K562 (cell line): ENCODE data around the gene SAP130. TPM values are rescaled to one million over a fixed set of nuclear protein-coding genes. Genes with fewer than 3 reads are reported as not detected.

ENCODE experiments used
- ATAC-seq: fragments of 200-7000 bp; cut with Tn5 transposase; 3 replicates; pipeline ENCODE4 v1.9.1; 2020; ENCODE audit warnings: moderate library complexity
- BruUV-seq: library from RNA; stranded (reverse); fragments of 400-500 nt; replicated peaks from 2 replicates; lab custom pipeline; 2021; lab: Mats Ljungman, UMichigan
- CTCF ChIA-PET: fragments of 300-600 bp; formaldehyde crosslinking; extraction: SDS; loops from one replicate; lab custom pipeline; 2021; ENCODE audit warnings: low intra/inter-chr PET ratio; lab: Yijun Ruan, JAX
- POLR2A ChIA-PET: fragments of 300-600, 350-650 bp; sonication (Branson Sonifier 250); formaldehyde crosslinking; extraction: SDS; loops from one replicate; lab custom pipeline; 2021; ENCODE audit warnings: antibody characterized with exemption, inconsistent platforms; lab: Yijun Ruan, JAX
- DNase-seq, 4 experiments: peaks; one replicate each; pipeline versions ENCODE4 v3.0.0 to v3.0.0-alpha.2; 2011 to 2018; ENCODE audit warnings: low spot score in 3 of 4, mixed read lengths in 3 of 4; ENCODE audit errors: extremely low read depth in 1 of 4
- FAIRE-seq: peaks from 2 replicates; lab custom pipeline; 2011; peaks lifted over from hg19 to GRCh38; lab: Jason Lieb, UNC
- H2AFZ ChIP-seq: 2 replicates; pipeline ENCODE4 v1.6.0; 2011; ENCODE audit warnings: low read depth, low read length, control low read depth, inconsistent platforms
- H3K27ac ChIP-seq: fragments of 200-600 bp; 3 replicates; pipeline ENCODE4 v1.8.0; 2011; ENCODE audit warnings: low read depth, mild to moderate bottlenecking, control low read depth, inconsistent platforms, low read length, moderate library complexity, mixed read lengths; ENCODE audit errors: extremely low read depth
- H3K27me3 ChIP-seq, 2 experiments: fragments of 300-600 bp in 1 of 2; 2 replicates in 1 of 2; 3 replicates in 1 of 2; pipeline versions ENCODE4 v1.6.0 to v1.8.0; 2011; ENCODE audit warnings: inconsistent platforms in 2 of 2, low read length in 2 of 2, mild to moderate bottlenecking in 1 of 2, mixed read lengths in 1 of 2, moderate library complexity in 1 of 2; ENCODE audit not compliant: control insufficient read depth in 2 of 2, insufficient read depth in 2 of 2
- H3K36me3 ChIP-seq: fragments of 300-600 bp; 3 replicates; pipeline ENCODE4 v1.8.0; 2011; ENCODE audit warnings: mild to moderate bottlenecking, low read length, inconsistent platforms; ENCODE audit not compliant: control insufficient read depth, insufficient read depth
- H3K4me1 ChIP-seq, 2 experiments: fragments of 200-600 bp in 1 of 2; replicated peaks in 1 of 2; 2 replicates in 1 of 2; 3 replicates in 1 of 2; pipeline versions ENCODE4 v1.5.1 to v1.8.0; 2011; ENCODE audit warnings: inconsistent platforms in 2 of 2, low read length in 2 of 2, mild to moderate bottlenecking in 1 of 2, mixed read lengths in 1 of 2, moderate library complexity in 1 of 2; ENCODE audit not compliant: control insufficient read depth in 2 of 2, insufficient read depth in 2 of 2
- H3K4me2 ChIP-seq: 2 replicates; pipeline ENCODE4 v1.6.1; 2011; ENCODE audit warnings: low read length, control low read depth, inconsistent platforms, mixed read lengths; ENCODE audit not compliant: insufficient read depth
- H3K4me3 ChIP-seq: fragments of 200-600 bp; sonication (generic), shearing (Covaris generic); 2 replicates; pipeline ENCODE4 v1.5.1; 2016; ENCODE audit warnings: control low read depth, inconsistent platforms
- H3K79me2 ChIP-seq: fragments of 200-600 bp; 3 replicates; pipeline ENCODE4 v1.8.0; 2011; ENCODE audit warnings: low read length, inconsistent platforms; ENCODE audit not compliant: control insufficient read depth, insufficient read depth
- H3K9ac ChIP-seq, 2 experiments: 2 replicates each; pipeline versions ENCODE4 v1.6.0 to v1.6.1; 2011; ENCODE audit warnings: low read depth in 2 of 2, low read length in 2 of 2, control low read depth in 1 of 2, inconsistent platforms in 1 of 2, mild to moderate bottlenecking in 1 of 2, mixed read lengths in 1 of 2; ENCODE audit not compliant: insufficient read depth in 1 of 2
- H3K9me1 ChIP-seq: one replicate; pipeline ENCODE4 v1.6.0; 2011; ENCODE audit warnings: inconsistent platforms, mild to moderate bottlenecking, low read length, moderate library complexity; ENCODE audit not compliant: control insufficient read depth, insufficient read depth
- H3K9me3 ChIP-seq: replicated peaks from 2 replicates; pipeline ENCODE4 v1.5.1; 2011; ENCODE audit warnings: low read depth, low read length, inconsistent platforms; ENCODE audit not compliant: control insufficient read depth, insufficient read depth
- H4K20me1 ChIP-seq: replicated peaks from 2 replicates; pipeline ENCODE4 v1.6.1; 2011; ENCODE audit warnings: low read length, inconsistent platforms, mixed read lengths; ENCODE audit not compliant: control insufficient read depth, insufficient read depth
- CTCF ChIP-seq, 3 experiments: IDR thresholded peaks in 2 of 3; conservative IDR thresholded peaks in 1 of 3; 2 replicates each; pipeline ENCODE4 v1.5.1; 2011 to 2012; ENCODE audit warnings: low read length in 3 of 3, mild to moderate bottlenecking in 3 of 3, control low read depth in 2 of 3, improper control_type of control experiment in 1 of 3, inconsistent platforms in 1 of 3, low read depth in 1 of 3, mixed read lengths in 1 of 3, moderate library complexity in 1 of 3; ENCODE audit not compliant: insufficient read depth in 2 of 3
- GABPA ChIP-seq: fragments of 200-800 bp; sonication (Bioruptor generic); conservative IDR thresholded peaks from 2 replicates; pipeline ENCODE4 v1.6.1; 2016; ENCODE audit warnings: low read depth, missing genetic modification characterization, missing compliant biosample characterization
- HCFC1 ChIP-seq: IDR thresholded peaks from 2 replicates; pipeline ENCODE4 v1.6.1; 2012; ENCODE audit warnings: low read depth, low read length, improper control_type of control experiment
- SNAPC5 ChIP-seq: fragments of 250-450 bp; sonication (Bioruptor Pico); IDR thresholded peaks from 2 replicates; pipeline ENCODE4 v1.8.0; 2021; ENCODE audit warnings: moderate library complexity, mild to moderate bottlenecking, inconsistent platforms
- ZNF384 ChIP-seq: IDR thresholded peaks from 2 replicates; pipeline ENCODE4 v1.6.1; 2012; ENCODE audit warnings: low read depth, low read length, improper control_type of control experiment
- WGBS: fragments of 100-300 bp; shearing (Covaris generic); methylation state at CpG from one replicate; pipeline ENCODE4 v1.1.6; 2016; ENCODE audit warnings: low coverage, mixed read lengths; ENCODE audit not compliant: insufficient coverage; ENCODE audit errors: missing lambda C conversion rate; 5-methylcytosine and 5-hydroxymethylcytosine counted together
- in situ Hi-C: fragments of 300-500 bp; cut with MboI; formaldehyde crosslinking; loops from 4 replicates; pipeline ENCODE4 v1.15.0; 2018; ENCODE audit warnings: inconsistent platforms, mixed read lengths
- intact Hi-C: fragments of 100-400 bp; cut with micrococcal nuclease; formaldehyde crosslinking; loops from 2 replicates; pipeline ENCODE4 v1.14.2; 2022
- polyA plus RNA-seq, 8 experiments: library from polyadenylated mRNA; depleted of rRNA in 4 of 8; stranded (reverse) in 5 of 8; unstranded in 3 of 8; fragments of >200 nt; fragmentation: Nextera tagmentation in 2 of 8; fragmentation: Illumina TruSeq in 1 of 8; extraction: Ambion mirVana in 2 of 8; extraction: Trizol in 1 of 8; gene quantifications; 2 replicates each; pipeline versions ENCODE4 v1.2.1 to v1.2.3, GENCODE V29; 2011 to 2014; ENCODE audit warnings: inconsistent platforms in 1 of 8, missing spikeins in 1 of 8
- small RNA-seq: library from RNA; depleted of rRNA; stranded (forward); fragments of <200 nt; gene quantifications from one replicate; pipeline ENCODE3, GENCODE V24; 2014
- total RNA-seq, 7 experiments: library from RNA; depleted of rRNA in 6 of 7; stranded (reverse); fragments of >200 nt in 6 of 7; fragmentation: Illumina TruSeq in 2 of 7; extraction: Trizol in 2 of 7; gene quantifications; 2 replicates each; pipeline versions ENCODE4 v1.2.1 to v1.2.3, GENCODE V29; 2011 to 2021; ENCODE audit warnings: low replicate concordance in 1 of 7

SAP130 gene
- total and polyA plus RNA-seq, 9 of the 15 experiments (the other 6 are each of a cell fraction or from before 2014, with no cell fraction given): 4.5 to 33.4 (median 7.4) TPM

- TF ChIP-seq SNAPC5 (CRISPR knock-in tag): no peak
- 0 out of 2 replicates have a peak, but pooled peaks have one; percentile 16 for TF ChIP-seq GABPA (tag)
- TF ChIP-seq ZNF384: 0 out of 2 replicates have a peak, but pooled peaks have one; percentile 49
- peak in 1 of 3 experiments; percentile 8; a peak in 1 of 6 replicates for TF ChIP-seq CTCF (IDR thresholded peaks at IDR 0.05 in 2 of 3, conservative IDR thresholded peaks at IDR 0.05 in 1 of 3; ENCODE audit: insufficient read depth in 2 of 3, low read depth in 1 of 3, low read length in 3 of 3)
- peak; percentile 61 for TF ChIP-seq HCFC1
Observed at GRCh38 chr2:127891811-127892210, 136.0 kb downstream of the SAP130 start.

More at GRCh38 chr2:127891811-127892210, 136.0 kb downstream of the SAP130 start:
- intact Hi-C loops (no loop called here), in situ Hi-C loops (no loop called here)
- WGBS: 32% methylated on average over 5 of the region's 5 CpGs
- no peak overlapping the region for H3K9ac ChIP-seq
- no peak overlapping the region for H3K4me2 ChIP-seq
- ChIA-PET POLR2A (interaction anchor here (0.5 kb wide), 1 partner anchor 702 kb away, joined by 3 read pairs; no protein-coding TSS in a partner anchor), CTCF (no interaction called here)
- H3K27me3 ChIP-seq: no peaks in the 10 kb centered on the region
- FAIRE-seq (no peak), ATAC-seq (peak; percentile 54), DNase-seq (no peak)
- H3K36me3 ChIP-seq: no peaks in the 10 kb centered on the region
- no peaks in the 10 kb centered on the region for H4K20me1 ChIP-seq
- no peak overlapping the region for H3K27ac ChIP-seq
- no peaks in the 10 kb centered on the region for H3K9me3 ChIP-seq
- peaks cover 8% of the 10 kb centered on the region for H3K79me2 ChIP-seq
- no TSS peak for BruUV-seq
- no peak overlapping the region for H3K4me3 ChIP-seq
- peaks cover 3 to 5% of the 10 kb centered on the region in 2 experiments; a peak in 2 of 5 replicates for H3K4me1 ChIP-seq
- H3K9me1 ChIP-seq: no peaks in the 10 kb centered on the region
- peak overlapping the region; percentile 48; the same call in 1 of the 2 replicates for H2AFZ ChIP-seq

Small RNA genes lying within 50 kb of the gene (small RNA-seq; reads per million reads assigned to genes)
- gene AC012306.1: not detected
- not detected for gene AC108059.3
- not detected for gene RF00019

Other genes with a start within 250 kb of the SAP130 start
- gene WDR33, start 216.9 kb downstream of the SAP130 start, total RNA-seq (2014; rRNA removed): 24.2 and 29.2 TPM in 2 replicates
- gene WDR33, start 216.9 kb downstream of the SAP130 start, total RNA-seq (2014; rRNA removed; fragmentation: Illumina TruSeq; extraction: Trizol): 39.5 and 46.3 TPM in 2 replicates
- 34.3 and 36.9 TPM in 2 replicates for gene WDR33, start 216.9 kb downstream of the SAP130 start, total RNA-seq (2015; rRNA removed; fragmentation: Illumina TruSeq; extraction: Trizol)
- 57.4 and 57.8 TPM in 2 replicates for gene WDR33, start 216.9 kb downstream of the SAP130 start, total RNA-seq (2021)
- 53.6 and 56.8 TPM in 2 replicates for gene WDR33, start 216.9 kb downstream of the SAP130 start, polyA plus RNA-seq (2011; rRNA removed)
- gene WDR33, start 216.9 kb downstream of the SAP130 start, polyA plus RNA-seq (2014; fragmentation: Illumina TruSeq; extraction: Trizol): 31.1 and 36.2 TPM in 2 replicates
- 10 to 100 TPM; 38.4 to 43.5 TPM for gene WDR33, start 216.9 kb downstream of the SAP130 start, polyA plus RNA-seq (2014; fragmentation: Nextera tagmentation; extraction: Ambion mirVana)
- gene WDR33, start 216.9 kb downstream of the SAP130 start, polyA plus RNA-seq (2014; rRNA removed): 25.0 and 26.7 TPM in 2 replicates
- gene POLR2D, start 169.9 kb downstream of the SAP130 start, total RNA-seq (2014; rRNA removed): 30.7 and 42.8 TPM in 2 replicates
- 62.1 and 77.0 TPM in 2 replicates for gene POLR2D, start 169.9 kb downstream of the SAP130 start, total RNA-seq (2014; rRNA removed; fragmentation: Illumina TruSeq; extraction: Trizol)
- 46.0 and 49.0 TPM in 2 replicates for gene POLR2D, start 169.9 kb downstream of the SAP130 start, total RNA-seq (2015; rRNA removed; fragmentation: Illumina TruSeq; extraction: Trizol)
- 83.6 and 91.0 TPM in 2 replicates for gene POLR2D, start 169.9 kb downstream of the SAP130 start, total RNA-seq (2021)
- 37.5 and 67.8 TPM in 2 replicates for gene POLR2D, start 169.9 kb downstream of the SAP130 start, polyA plus RNA-seq (2011; rRNA removed)
- gene POLR2D, start 169.9 kb downstream of the SAP130 start, polyA plus RNA-seq (2014; fragmentation: Illumina TruSeq; extraction: Trizol): 96.3 and 108 TPM in 2 replicates
- gene POLR2D, start 169.9 kb downstream of the SAP130 start, polyA plus RNA-seq (2014; fragmentation: Nextera tagmentation; extraction: Ambion mirVana): 10 to 100 TPM; 47.6 to 49.2 TPM
- gene POLR2D, start 169.9 kb downstream of the SAP130 start, polyA plus RNA-seq (2014; rRNA removed): 44.5 and 51.4 TPM in 2 replicates
- 6.5 and 7.3 TPM in 2 replicates for gene AMMECR1L, start 142.1 kb downstream of the SAP130 start, total RNA-seq (2014; rRNA removed)
- gene AMMECR1L, start 142.1 kb downstream of the SAP130 start, total RNA-seq (2014; rRNA removed; fragmentation: Illumina TruSeq; extraction: Trizol): 13.8 and 14.3 TPM in 2 replicates
- gene AMMECR1L, start 142.1 kb downstream of the SAP130 start, total RNA-seq (2015; rRNA removed; fragmentation: Illumina TruSeq; extraction: Trizol): 11.2 and 11.5 TPM in 2 replicates
- 12.6 and 13.4 TPM in 2 replicates for gene AMMECR1L, start 142.1 kb downstream of the SAP130 start, total RNA-seq (2021)
- 7.7 and 9.1 TPM in 2 replicates for gene AMMECR1L, start 142.1 kb downstream of the SAP130 start, polyA plus RNA-seq (2011; rRNA removed)
- 15.3 and 15.5 TPM in 2 replicates for gene AMMECR1L, start 142.1 kb downstream of the SAP130 start, polyA plus RNA-seq (2014; fragmentation: Illumina TruSeq; extraction: Trizol)
- gene AMMECR1L, start 142.1 kb downstream of the SAP130 start, polyA plus RNA-seq (2014; fragmentation: Nextera tagmentation; extraction: Ambion mirVana): 1 to 10 TPM; 3.7 to 4.7 TPM
- 7.7 and 8.6 TPM in 2 replicates for gene AMMECR1L, start 142.1 kb downstream of the SAP130 start, polyA plus RNA-seq (2014; rRNA removed)
- gene UGGT1, start 63.1 kb upstream of the SAP130 start, total RNA-seq (2014; rRNA removed): 44.5 and 51.7 TPM in 2 replicates
- 44.5 and 48.5 TPM in 2 replicates for gene UGGT1, start 63.1 kb upstream of the SAP130 start, total RNA-seq (2014; rRNA removed; fragmentation: Illumina TruSeq; extraction: Trizol)
- 51.0 and 56.4 TPM in 2 replicates for gene UGGT1, start 63.1 kb upstream of the SAP130 start, total RNA-seq (2015; rRNA removed; fragmentation: Illumina TruSeq; extraction: Trizol)
- gene UGGT1, start 63.1 kb upstream of the SAP130 start, total RNA-seq (2021): 43.9 and 45.8 TPM in 2 replicates
- gene UGGT1, start 63.1 kb upstream of the SAP130 start, polyA plus RNA-seq (2011; rRNA removed): 18.8 and 31.0 TPM in 2 replicates
- gene UGGT1, start 63.1 kb upstream of the SAP130 start, polyA plus RNA-seq (2014; fragmentation: Illumina TruSeq; extraction: Trizol): 34.8 and 37.9 TPM in 2 replicates
- 1 to 10 TPM; 5.1 to 7.1 TPM for gene UGGT1, start 63.1 kb upstream of the SAP130 start, polyA plus RNA-seq (2014; fragmentation: Nextera tagmentation; extraction: Ambion mirVana)
- gene UGGT1, start 63.1 kb upstream of the SAP130 start, polyA plus RNA-seq (2014; rRNA removed): 24.4 and 34.1 TPM in 2 replicates